CD4-positive, alpha-beta memory T cell (primary cell): ENCODE data around the gene NR1D1. TPM values are rescaled to one million over a fixed set of nuclear protein-coding genes. Genes with fewer than 3 reads are reported as not detected.

Experiments
- CTCF ChIA-PET: fragments of 350-600 bp; sonication (Branson Sonifier 250); formaldehyde crosslinking; loops from one replicate; lab custom pipeline; 2021; ENCODE audit warnings: inconsistent platforms; ENCODE audit not compliant: partially characterized antibody; lab: Charles Lee
- POLR2A ChIA-PET: fragments of 350-600 bp; sonication (Branson Sonifier 250); formaldehyde crosslinking; loops from one replicate; lab custom pipeline; 2021; ENCODE audit not compliant: partially characterized antibody; lab: Charles Lee
- DNase-seq, 5 donors: peaks; one replicate each; pipeline versions ENCODE4 v3.0.0 to v3.0.0-alpha.2; 2020 to 2022; ENCODE audit warnings: mixed read lengths in 1 of 5
- H3K27ac ChIP-seq: one replicate; pipeline ENCODE4 v1.7.0; 2013; ENCODE audit warnings: low read depth, low read length
- H3K27me3 ChIP-seq: 2 replicates; pipeline ENCODE4 v1.7.0; 2013; ENCODE audit warnings: mild to moderate bottlenecking, low read length, moderate library complexity; ENCODE audit not compliant: insufficient read depth
- H3K36me3 ChIP-seq: 2 replicates; pipeline ENCODE4 v1.7.0; 2013; ENCODE audit warnings: mild to moderate bottlenecking, low read length, moderate library complexity; ENCODE audit not compliant: insufficient read depth
- H3K4me1 ChIP-seq: 2 replicates; pipeline ENCODE4 v1.7.0; 2013; ENCODE audit warnings: mild to moderate bottlenecking, low read length, moderate library complexity; ENCODE audit not compliant: insufficient read depth
- H3K4me3 ChIP-seq, 2 donors: one replicate each; pipeline ENCODE4 v1.7.0; 2013; ENCODE audit warnings: low read length in 2 of 2, mild to moderate bottlenecking in 1 of 2
- H3K9me3 ChIP-seq, 2 donors: one replicate each; pipeline ENCODE4 v1.7.0; 2013; ENCODE audit warnings: low read length in 2 of 2, control low read depth in 1 of 2; ENCODE audit not compliant: control insufficient read depth in 1 of 2
- H3K27ac Mint-ChIP-seq, 7 donors: one replicate each; pipeline ENCODE4 v1.8.0; 2020 to 2021; ENCODE audit warnings: mixed read lengths in 7 of 7, mild to moderate bottlenecking in 6 of 7, inconsistent platforms in 3 of 7, moderate library complexity in 3 of 7
- H3K27me3 Mint-ChIP-seq, 2 donors: one replicate each; pipeline ENCODE4 v1.8.0; 2020 to 2021; ENCODE audit warnings: mixed read lengths in 2 of 2
- H3K36me3 Mint-ChIP-seq, 2 donors: one replicate each; pipeline ENCODE4 v1.8.0; 2020 to 2021; ENCODE audit warnings: mixed read lengths in 2 of 2, inconsistent platforms in 1 of 2, mild to moderate bottlenecking in 1 of 2
- H3K4me1 Mint-ChIP-seq, 4 donors: one replicate each; pipeline ENCODE4 v1.8.0; 2020 to 2021; ENCODE audit warnings: mixed read lengths in 4 of 4, mild to moderate bottlenecking in 1 of 4
- H3K4me3 Mint-ChIP-seq, 8 donors: one replicate each; pipeline ENCODE4 v1.8.0; 2020 to 2021; ENCODE audit warnings: mixed read lengths in 8 of 8, mild to moderate bottlenecking in 7 of 8, moderate library complexity in 6 of 8, inconsistent platforms in 3 of 8
- H3K9me3 Mint-ChIP-seq, 8 donors: one replicate each; pipeline ENCODE4 v1.8.0; 2020 to 2021; ENCODE audit warnings: mixed read lengths in 8 of 8, mild to moderate bottlenecking in 5 of 8, inconsistent platforms in 3 of 8, moderate library complexity in 1 of 8
- intact Hi-C: fragments of 100-400 bp; cut with micrococcal nuclease; formaldehyde crosslinking; loops from one replicate; pipeline ENCODE4 v1.15.1; 2023
- polyA plus RNA-seq, 2 donors: library from polyadenylated mRNA; unstranded; fragments of 300-500 nt; fragmentation: Illumina TruSeq; gene quantifications; one replicate each; pipeline ENCODE4 v1.2.3, GENCODE V29; 2021
- total RNA-seq, 2 experiments: library from RNA; stranded (reverse); gene quantifications; one replicate each; pipeline ENCODE4 v1.2.3, GENCODE V29; 2021

NR1D1 gene
- total and polyA plus RNA-seq, 4 experiments from 2014 or later: 5.7 to 15.1 (median 13.6) TPM

- Mint-ChIP-seq H3K27ac (peak overlapping the region; percentile 47 to 83 (median 68)), H3K4me3 (peak overlapping the region in 2 of 8 donors; percentile 17 to 43), H3K27me3 (no peaks in the 10 kb centered on the region), H3K36me3 (peaks cover 8 to 24% of the 10 kb centered on the region in 2 donors), H3K4me1 (peaks cover 32 to 63% (median 49%) of the 10 kb centered on the region in 4 donors), H3K9me3 (peaks cover 0 to 1% (median 0%) of the 10 kb centered on the region in 8 donors)
- Histone ChIP-seq H3K27ac (no peak overlapping the region), H3K27me3 (no peaks in the 10 kb centered on the region), H3K36me3 (no peaks in the 10 kb centered on the region), H3K9me3 (no peaks in the 10 kb centered on the region), H3K4me3 (no peak overlapping the region), H3K4me1 (peaks cover 55% of the 10 kb centered on the region)
- CTCF ChIA-PET: interaction anchor here (0.6 to 26.4 kb wide), 14 partner anchors 9 to 97 kb away, joined by 3 to 543 read pairs (median 8); partner anchors contain the start of genes MED24, NR1D1 and THRA
- DNase-seq: no peak
- intact Hi-C loops: loop anchor here (2.0 kb wide), 1 partner anchor 61 kb away; no protein-coding TSS in a partner anchor
- POLR2A ChIA-PET: interaction anchor here (0.8 to 15.8 kb wide), 5 partner anchors 9 to 67 kb away, joined by 3 to 304 read pairs (median 17); partner anchors contain the start of genes CASC3 and NR1D1
Measured at GRCh38 chr17:40073454-40074174, 26.8 kb downstream of the NR1D1 start.

GRCh38 chr17:40072735-40073346 is 27.5 kb downstream of the NR1D1 start:
- H3K4me1 ChIP-seq: peaks cover 63% of the 10 kb centered on the region
- H3K36me3 ChIP-seq: no peaks in the 10 kb centered on the region
- no peaks in the 10 kb centered on the region for H3K27me3 Mint-ChIP-seq
- peak overlapping the region in 3 of 7 donors; percentile 19 to 81 (median 61) for H3K27ac Mint-ChIP-seq
- no peak overlapping the region for H3K4me3 ChIP-seq
- H3K4me3 Mint-ChIP-seq: no peak overlapping the region
- peaks cover 38 to 71% (median 56%) of the 10 kb centered on the region in 4 donors for H3K4me1 Mint-ChIP-seq
- peaks cover 0 to 1% (median 0%) of the 10 kb centered on the region in 8 donors for H3K9me3 Mint-ChIP-seq
- no peaks in the 10 kb centered on the region for H3K27me3 ChIP-seq
- DNase-seq: no peak
- H3K36me3 Mint-ChIP-seq: peaks cover 6 to 21% of the 10 kb centered on the region in 2 donors
- no peaks in the 10 kb centered on the region for H3K9me3 ChIP-seq
- ChIA-PET CTCF (interaction anchor here (0.6 to 26.4 kb wide), 10 partner anchors 8 to 63 kb away, joined by 3 to 543 read pairs (median 20); partner anchors contain the start of genes MED24, NR1D1 and THRA), POLR2A (interaction anchor here (0.8 to 15.8 kb wide), 5 partner anchors 10 to 68 kb away, joined by 3 to 304 read pairs (median 9); partner anchors contain the start of genes CASC3, NR1D1 and THRA)
- intact Hi-C loops: no loop called here
- no peak overlapping the region for H3K27ac ChIP-seq

- no peak for DNase-seq
- Histone ChIP-seq H3K4me1 (peaks cover 70% of the 10 kb centered on the region), H3K27ac (no peak overlapping the region), H3K4me3 (no peak overlapping the region), H3K36me3 (no peaks in the 10 kb centered on the region), H3K9me3 (no peaks in the 10 kb centered on the region), H3K27me3 (no peaks in the 10 kb centered on the region)
- Mint-ChIP-seq H3K27ac (peak overlapping the region in 1 of 7 donors; percentile 48), H3K4me1 (peaks cover 44 to 77% (median 62%) of the 10 kb centered on the region in 4 donors), H3K4me3 (no peak overlapping the region), H3K36me3 (peaks cover 4 to 15% of the 10 kb centered on the region in 2 donors), H3K27me3 (no peaks in the 10 kb centered on the region), H3K9me3 (peaks cover 0 to 1% (median 0%) of the 10 kb centered on the region in 8 donors)
- CTCF ChIA-PET: interaction anchor here (1.2 to 26.4 kb wide), 4 partner anchors 8 to 35 kb away, joined by 3 to 543 read pairs (median 96); partner anchors contain the start of genes NR1D1 and THRA
- intact Hi-C loops: no loop called here
- POLR2A ChIA-PET: interaction anchor here (0.9 to 15.8 kb wide), 4 partner anchors 9 to 68 kb away, joined by 3 to 304 read pairs (median 94); partner anchors contain the start of genes CASC3, NR1D1 and THRA
Measured at GRCh38 chr17:40072040-40072734, 28.2 kb downstream of the NR1D1 start.

- peaks cover 47 to 82% (median 67%) of the 10 kb centered on the region in 4 donors for H3K4me1 Mint-ChIP-seq
- H3K4me3 Mint-ChIP-seq: no peak overlapping the region
- Histone ChIP-seq H3K4me1 (peaks cover 77% of the 10 kb centered on the region), H3K4me3 (no peak overlapping the region), H3K27ac (peak overlapping the region; percentile 28), H3K27me3 (no peaks in the 10 kb centered on the region), H3K9me3 (no peaks in the 10 kb centered on the region), H3K36me3 (no peaks in the 10 kb centered on the region)
- H3K27me3 Mint-ChIP-seq: no peaks in the 10 kb centered on the region
- H3K27ac Mint-ChIP-seq: peak overlapping the region in 5 of 7 donors; percentile 19 to 95 (median 83)
- DNase-seq: no peak
- ChIA-PET POLR2A (interaction anchor here (2.3 to 15.8 kb wide), 3 partner anchors 8 to 40 kb away, joined by 9 to 304 read pairs (median 178); partner anchors contain the start of genes NR1D1 and THRA), CTCF (interaction anchor here (1.0 to 26.4 kb wide), 5 partner anchors 13 to 68 kb away, joined by 3 to 543 read pairs (median 3); partner anchors contain the start of genes CASC3 and NR1D1)
- intact Hi-C loops: no loop called here
- peaks cover 4 to 14% of the 10 kb centered on the region in 2 donors for H3K36me3 Mint-ChIP-seq
- peaks cover 0 to 1% (median 0%) of the 10 kb centered on the region in 8 donors for H3K9me3 Mint-ChIP-seq
Measured at GRCh38 chr17:40071313-40072039, 28.9 kb downstream of the NR1D1 start.

GRCh38 chr17:40070709-40071312 is 29.6 kb downstream of the NR1D1 start:
- peak overlapping the region; percentile 66 to 95 (median 83) for H3K27ac Mint-ChIP-seq
- intact Hi-C loops: no loop called here

More at GRCh38 chr17:40070709-40071312, 29.6 kb downstream of the NR1D1 start:
- peaks cover 77% of the 10 kb centered on the region for H3K4me1 ChIP-seq
- no peaks in the 10 kb centered on the region for H3K9me3 ChIP-seq
- H3K36me3 ChIP-seq: no peaks in the 10 kb centered on the region
- Mint-ChIP-seq H3K4me1 (peaks cover 47 to 82% (median 66%) of the 10 kb centered on the region in 4 donors), H3K27me3 (no peaks in the 10 kb centered on the region), H3K9me3 (no peaks in the 10 kb centered on the region), H3K4me3 (peak overlapping the region in 1 of 8 donors; percentile 41), H3K36me3 (peaks cover 4 to 12% of the 10 kb centered on the region in 2 donors)
- H3K4me3 ChIP-seq: no peak overlapping the region
- ChIA-PET POLR2A (interaction anchor here (2.3 to 15.8 kb wide), 3 partner anchors 7 to 41 kb away, joined by 9 to 304 read pairs (median 178); partner anchors contain the start of genes NR1D1 and THRA), CTCF (interaction anchor here (1.0 to 26.4 kb wide), 5 partner anchors 12 to 69 kb away, joined by 3 to 543 read pairs (median 3); partner anchors contain the start of genes CASC3 and NR1D1)
- DNase-seq: no peak
- H3K27ac ChIP-seq: peak overlapping the region; percentile 28
- H3K27me3 ChIP-seq: no peaks in the 10 kb centered on the region
